ENCODE measurements around the gene TRIM52.

DNA sequence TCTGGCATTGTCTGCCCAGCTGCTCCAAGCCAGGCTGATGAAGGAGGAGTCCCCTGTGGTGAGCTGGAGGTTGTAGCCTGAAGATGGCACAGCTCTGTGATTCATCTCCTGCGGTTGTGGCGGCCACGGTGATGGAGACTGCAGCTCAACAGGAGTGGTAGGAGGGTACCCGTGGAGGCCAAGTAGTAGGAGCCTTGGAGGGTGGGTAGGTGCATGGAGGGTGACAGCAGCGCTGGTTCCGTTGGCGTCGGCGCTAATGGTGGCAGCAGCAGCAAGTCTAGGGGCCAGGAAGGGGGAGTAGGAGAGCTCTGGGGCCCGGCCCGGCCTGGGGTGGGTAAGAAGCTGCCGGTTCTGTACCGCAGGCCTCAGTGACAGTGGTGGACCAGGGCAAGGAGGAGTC is 22.4 kb upstream of the TRIM52 start:
- TF ChIP-seq, protein P1, sequence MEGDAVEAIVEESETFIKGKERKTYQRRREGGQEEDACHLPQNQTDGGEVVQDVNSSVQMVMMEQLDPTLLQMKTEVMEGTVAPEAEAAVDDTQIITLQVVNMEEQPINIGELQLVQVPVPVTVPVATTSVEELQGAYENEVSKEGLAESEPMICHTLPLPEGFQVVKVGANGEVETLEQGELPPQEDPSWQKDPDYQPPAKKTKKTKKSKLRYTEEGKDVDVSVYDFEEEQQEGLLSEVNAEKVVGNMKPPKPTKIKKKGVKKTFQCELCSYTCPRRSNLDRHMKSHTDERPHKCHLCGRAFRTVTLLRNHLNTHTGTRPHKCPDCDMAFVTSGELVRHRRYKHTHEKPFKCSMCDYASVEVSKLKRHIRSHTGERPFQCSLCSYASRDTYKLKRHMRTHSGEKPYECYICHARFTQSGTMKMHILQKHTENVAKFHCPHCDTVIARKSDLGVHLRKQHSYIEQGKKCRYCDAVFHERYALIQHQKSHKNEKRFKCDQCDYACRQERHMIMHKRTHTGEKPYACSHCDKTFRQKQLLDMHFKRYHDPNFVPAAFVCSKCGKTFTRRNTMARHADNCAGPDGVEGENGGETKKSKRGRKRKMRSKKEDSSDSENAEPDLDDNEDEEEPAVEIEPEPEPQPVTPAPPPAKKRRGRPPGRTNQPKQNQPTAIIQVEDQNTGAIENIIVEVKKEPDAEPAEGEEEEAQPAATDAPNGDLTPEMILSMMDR (IDR thresholded peaks at IDR 0.05; ENCODE audit: borderline replicate concordance, extremely low read depth, low read length, poor library complexity, severe bottlenecking), result no peak
- no peak for TF ChIP-seq EZH2 (IDR thresholded peaks at IDR 0.05; ENCODE audit: borderline replicate concordance, low read depth, low read length, severe bottlenecking)

Data from DND-41 (cell line).